Liver (tissue), 9 donors: Measurements from ENCODE around the gene PRELID1. TPM values are rescaled to one million over a fixed set of nuclear protein-coding genes. Genes with fewer than 3 reads are reported as not detected.
"Not testable (repeated sequence)": the region's sequence is repeated elsewhere in the genome, so short reads cannot be mapped to it uniquely, and the experiment has no call there.

ENCODE experiments used
- DNase-seq: peaks from one replicate; pipeline ENCODE4 v3.0.0-alpha.2; 2017; ENCODE audit warnings: low spot score
- H3K27ac ChIP-seq, 2 donors: one replicate each; pipeline ENCODE4 v1.7.0; 2013; ENCODE audit warnings: inconsistent platforms in 2 of 2, low read length in 2 of 2, control low read depth in 1 of 2, low read depth in 1 of 2, mild to moderate bottlenecking in 1 of 2
- H3K27me3 ChIP-seq, 4 donors: one replicate each; pipeline versions ENCODE4 v1.6.1 to v1.7.0; 2013; ENCODE audit warnings: low read length in 3 of 4, inconsistent platforms in 1 of 4, mild to moderate bottlenecking in 1 of 4, moderate library complexity in 1 of 4; ENCODE audit not compliant: control insufficient read depth in 4 of 4, insufficient read depth in 4 of 4
- H3K36me3 ChIP-seq, 4 donors: one replicate each; pipeline versions ENCODE4 v1.6.1 to v1.7.0; 2013; ENCODE audit warnings: low read length in 3 of 4, mild to moderate bottlenecking in 3 of 4, low read depth in 1 of 4, moderate library complexity in 1 of 4; ENCODE audit not compliant: control insufficient read depth in 4 of 4, insufficient read depth in 3 of 4
- H3K4me1 ChIP-seq, 4 donors: one replicate each; pipeline versions ENCODE4 v1.6.1 to v1.7.0; 2013; ENCODE audit warnings: low read length in 3 of 4, mild to moderate bottlenecking in 3 of 4, moderate library complexity in 1 of 4; ENCODE audit not compliant: control insufficient read depth in 4 of 4, insufficient read depth in 4 of 4
- H3K4me3 ChIP-seq, 3 donors: one replicate each; pipeline versions ENCODE4 v1.6.1 to v1.7.0; 2013; ENCODE audit warnings: low read length in 3 of 3, control low read depth in 1 of 3, low read depth in 1 of 3, mild to moderate bottlenecking in 1 of 3
- H3K9ac ChIP-seq, 2 donors: one replicate each; pipeline ENCODE4 v1.7.0; 2013; ENCODE audit warnings: low read length in 2 of 2, mild to moderate bottlenecking in 2 of 2, moderate library complexity in 2 of 2, control low read depth in 1 of 2, low read depth in 1 of 2
- H3K9me3 ChIP-seq, 4 donors: one replicate each; pipeline versions ENCODE4 v1.6.1 to v1.7.0; 2013; ENCODE audit warnings: low read length in 3 of 4; ENCODE audit not compliant: control insufficient read depth in 4 of 4
- ATF3 ChIP-seq: IDR thresholded peaks from 2 replicates; pipeline ENCODE4 v1.6.1; 2016; ENCODE audit warnings: antibody characterized with exemption
- EGR1 ChIP-seq, 2 donors: IDR thresholded peaks; 2 replicates each; pipeline ENCODE4 v1.6.1; 2016 to 2018; ENCODE audit warnings: antibody characterized with exemption in 2 of 2, low read depth in 2 of 2
- FOXA1 ChIP-seq: IDR thresholded peaks from 2 replicates; pipeline ENCODE4 v1.6.1; 2016; ENCODE audit warnings: antibody characterized with exemption
- FOXA2 ChIP-seq: IDR thresholded peaks from 2 replicates; pipeline ENCODE4 v1.6.1; 2016; ENCODE audit warnings: antibody characterized with exemption
- GABPA ChIP-seq, 2 donors: IDR thresholded peaks in 1 of 2; conservative IDR thresholded peaks in 1 of 2; 2 replicates each; pipeline ENCODE4 v1.6.1; 2016; ENCODE audit warnings: antibody characterized with exemption in 2 of 2, mild to moderate bottlenecking in 1 of 2, moderate library complexity in 1 of 2
- HNF4A ChIP-seq, 2 donors: conservative IDR thresholded peaks; 2 replicates each; pipeline ENCODE4 v1.6.1; 2016; ENCODE audit warnings: antibody characterized with exemption in 2 of 2, mild to moderate bottlenecking in 2 of 2
- HNF4G ChIP-seq: IDR thresholded peaks from 2 replicates; pipeline ENCODE4 v1.6.1; 2016; ENCODE audit warnings: antibody characterized with exemption
- JUND ChIP-seq, 2 donors: IDR thresholded peaks; 2 replicates each; pipeline ENCODE4 v1.6.1; 2016; ENCODE audit warnings: antibody characterized with exemption in 2 of 2
- MAX ChIP-seq: IDR thresholded peaks from 2 replicates; pipeline ENCODE4 v1.6.1; 2016; ENCODE audit warnings: antibody characterized with exemption
- NR2F2 ChIP-seq: IDR thresholded peaks from 2 replicates; pipeline ENCODE4 v1.6.1; 2016; ENCODE audit warnings: antibody characterized with exemption
- RAD21 ChIP-seq, 2 donors: IDR thresholded peaks; 2 replicates each; pipeline ENCODE4 v1.6.1; 2016; ENCODE audit warnings: antibody characterized with exemption in 2 of 2, mild to moderate bottlenecking in 2 of 2
- REST ChIP-seq: IDR thresholded peaks from 2 replicates; pipeline ENCODE4 v1.6.1; 2016; ENCODE audit warnings: antibody characterized with exemption, mild to moderate bottlenecking
- RXRA ChIP-seq, 2 donors: IDR thresholded peaks; 2 replicates each; pipeline ENCODE4 v1.6.1; 2017 to 2018; ENCODE audit warnings: antibody characterized with exemption in 2 of 2, mild to moderate bottlenecking in 1 of 2
- SP1 ChIP-seq: IDR thresholded peaks from 2 replicates; pipeline ENCODE4 v1.6.1; 2018; ENCODE audit warnings: antibody characterized with exemption, mild to moderate bottlenecking
- TAF1 ChIP-seq: conservative IDR thresholded peaks from 2 replicates; pipeline ENCODE4 v1.6.1; 2016; ENCODE audit warnings: antibody characterized with exemption, mild to moderate bottlenecking
- YY1 ChIP-seq: IDR thresholded peaks from 2 replicates; pipeline ENCODE4 v1.6.1; 2016; ENCODE audit warnings: antibody characterized with exemption, mild to moderate bottlenecking
- ZBTB33 ChIP-seq: IDR thresholded peaks from 2 replicates; pipeline ENCODE4 v1.6.1; 2016; ENCODE audit warnings: antibody characterized with exemption
- WGBS: extraction: QIAGEN DNeasy Blood & Tissue Kit; methylation state at CpG from one replicate; pipeline ENCODE4 v1.1.7; 2013; 5-methylcytosine and 5-hydroxymethylcytosine counted together
- polyA plus RNA-seq, 2 donors: library from polyadenylated mRNA; stranded (reverse) in 1 of 2; unstranded in 1 of 2; fragments of 200-250 nt in 1 of 2; fragments of >200 nt in 1 of 2; fragmentation: Nextera tagmentation in 1 of 2; extraction: Ambion mirVana in 1 of 2; gene quantifications; one replicate each; pipeline versions ENCODE4 v1.2.1 to v1.2.3, GENCODE V29; 2013 to 2015
- total RNA-seq, 2 donors: library from RNA; depleted of rRNA; stranded (reverse); fragments of >200 nt; gene quantifications; one replicate each; pipeline ENCODE4 v1.2.3, GENCODE V29; 2014
- TF ChIP-seq, protein P1 (sequence below): fragments of 150-350 bp; IDR thresholded peaks from 2 replicates; pipeline ENCODE4 v1.5.1; 2017; ENCODE audit warnings: improper control_type of control experiment, low read depth, low read length; ENCODE audit not compliant: missing input control
- donor health status: healthy.
- donor health status: healthy.
- donor health status: healthy.
- donor health status: healthy.
- donor health status: healthy.

PRELID1 gene
- total and polyA plus RNA-seq, 4 donors: 47.9 to 200 (median 85.3) TPM

DNA sequence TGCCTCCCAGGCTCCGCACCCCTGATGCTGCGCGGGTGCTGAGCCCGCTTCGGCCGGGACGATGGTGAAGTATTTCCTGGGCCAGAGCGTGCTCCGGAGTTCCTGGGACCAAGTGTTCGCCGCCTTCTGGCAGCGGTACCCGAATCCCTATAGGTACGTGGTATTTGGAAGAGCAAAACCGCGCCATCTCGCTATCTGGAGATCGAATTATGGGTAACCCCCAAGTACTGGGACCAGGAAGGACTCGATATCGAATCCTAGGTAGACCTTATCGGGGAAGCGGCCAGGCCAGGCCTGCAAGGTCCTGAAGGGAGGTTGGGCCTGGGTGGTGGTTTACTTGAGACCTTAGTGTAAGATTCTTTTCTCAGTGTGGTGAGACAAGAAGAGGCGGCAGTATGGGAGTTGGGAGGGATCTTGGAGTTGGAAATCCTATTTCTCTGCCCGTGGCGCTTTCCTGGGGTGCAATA lies 359 bp downstream of the PRELID1 start:
- DNase-seq: no peak
- Histone ChIP-seq H3K9me3 (no peaks in the 10 kb centered on the region), H3K27me3 (no peaks in the 10 kb centered on the region), H3K4me1 (peaks cover 13 to 42% (median 29%) of the 10 kb centered on the region in 4 donors), H3K4me3 (peak overlapping the region; percentile 72 to 97 (median 94)), H3K36me3 (peaks cover 6 to 16% (median 11%) of the 10 kb centered on the region in 4 donors), H3K9ac (peak overlapping the region; percentile 45 to 87), H3K27ac (peak overlapping the region; percentile 84 to 89)
- TF ChIP-seq MAX (no peak), HNF4G (peak; percentile 14)
- under 1% methylated on average over 25 of the region's 25 CpGs for WGBS

DNA sequence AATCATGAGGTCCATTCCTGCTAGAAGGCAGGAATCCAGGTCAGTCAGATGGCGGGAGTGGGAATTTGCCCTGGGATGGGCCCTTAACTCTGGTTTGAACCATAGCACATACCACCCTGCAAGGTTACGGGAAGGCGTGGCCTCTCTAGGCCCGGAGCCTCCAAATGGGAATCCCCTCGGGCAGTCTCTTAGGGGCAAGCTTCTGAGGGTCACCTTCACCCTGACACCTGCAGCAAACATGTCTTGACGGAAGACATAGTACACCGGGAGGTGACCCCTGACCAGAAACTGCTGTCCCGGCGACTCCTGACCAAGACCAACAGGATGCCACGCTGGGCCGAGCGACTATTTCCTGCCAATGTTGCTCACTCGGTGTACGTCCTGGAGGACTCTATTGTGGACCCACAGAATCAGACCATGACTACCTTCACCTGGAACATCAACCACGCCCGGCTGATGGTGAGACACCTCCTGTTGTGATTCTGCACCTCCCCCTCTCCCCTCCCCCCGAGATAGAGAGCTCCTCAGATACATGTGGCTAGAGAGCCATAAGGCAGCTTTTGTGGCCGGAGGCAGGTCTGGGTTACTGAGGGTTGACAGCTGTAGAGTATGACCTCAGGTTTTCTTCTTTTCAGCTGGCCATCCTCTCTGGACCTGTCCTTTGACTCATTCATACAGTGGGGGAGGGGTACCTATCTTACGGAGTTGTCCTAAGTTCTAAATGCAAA lies 957 bp downstream of the PRELID1 start:
- H3K4me3 ChIP-seq: peak overlapping the region; percentile 72 to 97 (median 94)
- peak overlapping the region; percentile 45 to 87 for H3K9ac ChIP-seq
- TF ChIP-seq HNF4G (no peak), FOXA1 (no peak), SP1 (peak; percentile 35), FOXA2 (no peak), EGR1 (IDR thresholded peaks at IDR 0.05; ENCODE audit: low read depth in 2 of 2) (no peak), RAD21 (IDR thresholded peaks at IDR 0.05) (no peak), JUND (IDR thresholded peaks at IDR 0.05) (no peak), MAX (no peak), TAF1 (no peak), HNF4A (conservative IDR thresholded peaks at IDR 0.05) (peak; percentile 40 to 57), ZBTB33 (no peak), YY1 (no peak), NR2F2 (no peak), REST (no peak), GABPA (IDR thresholded peaks at IDR 0.05 in 1 of 2, conservative IDR thresholded peaks at IDR 0.05 in 1 of 2) (peak in 1 of 2 donors; percentile 10), RXRA (IDR thresholded peaks at IDR 0.05) (peak in 1 of 2 donors; percentile 29), ATF3 (no peak)
- TF ChIP-seq, protein P1, sequence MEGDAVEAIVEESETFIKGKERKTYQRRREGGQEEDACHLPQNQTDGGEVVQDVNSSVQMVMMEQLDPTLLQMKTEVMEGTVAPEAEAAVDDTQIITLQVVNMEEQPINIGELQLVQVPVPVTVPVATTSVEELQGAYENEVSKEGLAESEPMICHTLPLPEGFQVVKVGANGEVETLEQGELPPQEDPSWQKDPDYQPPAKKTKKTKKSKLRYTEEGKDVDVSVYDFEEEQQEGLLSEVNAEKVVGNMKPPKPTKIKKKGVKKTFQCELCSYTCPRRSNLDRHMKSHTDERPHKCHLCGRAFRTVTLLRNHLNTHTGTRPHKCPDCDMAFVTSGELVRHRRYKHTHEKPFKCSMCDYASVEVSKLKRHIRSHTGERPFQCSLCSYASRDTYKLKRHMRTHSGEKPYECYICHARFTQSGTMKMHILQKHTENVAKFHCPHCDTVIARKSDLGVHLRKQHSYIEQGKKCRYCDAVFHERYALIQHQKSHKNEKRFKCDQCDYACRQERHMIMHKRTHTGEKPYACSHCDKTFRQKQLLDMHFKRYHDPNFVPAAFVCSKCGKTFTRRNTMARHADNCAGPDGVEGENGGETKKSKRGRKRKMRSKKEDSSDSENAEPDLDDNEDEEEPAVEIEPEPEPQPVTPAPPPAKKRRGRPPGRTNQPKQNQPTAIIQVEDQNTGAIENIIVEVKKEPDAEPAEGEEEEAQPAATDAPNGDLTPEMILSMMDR: no peak
- DNase-seq: no peak
- H3K27ac ChIP-seq: peak overlapping the region; percentile 84 to 89
- H3K27me3 ChIP-seq: no peaks in the 10 kb centered on the region
- 33% methylated on average over 19 of the region's 19 CpGs for WGBS
- H3K9me3 ChIP-seq: no peaks in the 10 kb centered on the region
- H3K36me3 ChIP-seq: peaks cover 6 to 16% (median 11%) of the 10 kb centered on the region in 4 donors
- H3K4me1 ChIP-seq: peaks cover 13 to 42% (median 29%) of the 10 kb centered on the region in 4 donors

- Histone ChIP-seq H3K36me3 (peaks cover 6 to 16% (median 11%) of the 10 kb centered on the region in 4 donors), H3K27ac (peak overlapping the region in 1 of 2 donors; percentile 10), H3K4me1 (peaks cover 13 to 38% (median 23%) of the 10 kb centered on the region in 4 donors)
- H3K4me3 ChIP-seq, DNase-seq, H3K9ac ChIP-seq, H3K9me3 ChIP-seq, H3K27me3 ChIP-seq: not testable (repeated sequence)
- WGBS: 89% methylated on average over 11 of the region's 11 CpGs
These were observed 2.6 kb downstream of the PRELID1 start for GRCh38 chr5:177306103-177306640.
